D341Med (cell line): ENCODE data around the gene CNTN5.
"Not testable (repeated sequence)": the region's sequence is repeated elsewhere in the genome, so short reads cannot be mapped to it uniquely, and the experiment has no call there.

Source experiments
- DNase-seq: peaks from one replicate; pipeline ENCODE4 v3.0.0; 2012; ENCODE audit warnings: low spot score

The CNTN5 gene

DNA sequence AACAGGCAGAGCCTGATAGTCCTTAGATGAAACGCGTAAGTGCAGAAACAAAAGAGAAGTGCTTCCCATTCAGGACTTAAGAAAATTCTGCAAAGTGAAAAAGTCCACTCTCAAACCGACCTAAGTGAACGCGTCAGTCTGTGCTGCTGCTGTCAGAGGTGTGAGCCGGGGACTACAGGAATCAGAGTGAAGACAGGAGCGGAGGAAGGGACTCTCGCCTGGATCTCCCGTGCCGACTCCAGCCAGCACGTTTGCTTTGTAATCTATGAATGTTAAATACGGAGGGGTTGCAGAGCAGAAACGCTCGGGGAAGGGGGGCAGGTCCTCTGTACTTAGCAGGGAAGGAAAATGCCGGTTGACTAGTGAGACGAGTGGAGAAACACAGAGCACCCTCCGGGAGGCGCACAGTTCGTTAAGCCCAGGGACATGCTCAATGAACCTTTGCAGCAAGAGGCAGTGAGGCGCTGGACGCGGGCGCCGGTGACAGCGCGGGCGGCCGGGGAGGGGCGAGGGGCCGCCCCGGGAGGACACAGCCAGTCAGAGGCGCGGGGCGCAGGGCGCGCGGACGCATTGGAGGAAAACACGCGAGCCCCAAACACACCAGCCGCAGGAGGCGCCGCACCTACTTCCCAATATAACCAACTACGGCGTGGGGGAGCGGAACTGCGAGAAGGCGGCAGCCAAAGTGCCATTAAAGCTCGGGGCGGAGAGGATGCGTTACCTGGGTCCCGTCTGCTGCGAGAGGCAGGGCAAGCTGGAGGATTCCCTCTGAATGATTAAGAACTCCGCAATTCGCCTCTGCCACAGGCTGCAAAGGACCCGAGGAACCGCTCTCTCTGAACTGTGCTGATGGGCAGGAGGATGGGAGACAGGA, at the start of gene CNTN5:
CNTN5 (plus strand) TSS at position 598 of the 874 bp plus-strand sequence.
- peak; percentile 76 for DNase-seq

DNA sequence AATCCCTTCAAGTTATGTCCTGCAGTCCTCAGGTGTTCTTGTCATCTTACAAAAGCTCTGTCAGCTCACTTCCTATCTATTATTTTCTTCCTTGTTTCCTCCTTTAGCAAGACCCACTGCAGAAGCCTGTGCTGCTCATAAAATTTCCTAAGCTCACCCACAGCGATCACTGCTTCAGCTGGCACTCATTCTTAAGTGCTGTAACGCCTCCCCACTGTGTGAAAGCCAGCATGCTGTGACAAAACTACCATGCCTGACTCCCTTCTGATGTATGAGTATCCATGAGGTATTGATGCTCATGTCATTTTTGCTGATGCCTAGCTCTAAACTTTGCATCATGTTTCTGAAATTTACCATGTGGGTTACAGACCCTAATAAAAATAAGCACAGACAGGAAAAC, 41.5 kb upstream of the CNTN5 start:
- DNase-seq: no peak

- peak; percentile 26 for DNase-seq
Observed at GRCh38 chr11:99015634-99016454, 4.9 kb upstream of the CNTN5 start.

DNA sequence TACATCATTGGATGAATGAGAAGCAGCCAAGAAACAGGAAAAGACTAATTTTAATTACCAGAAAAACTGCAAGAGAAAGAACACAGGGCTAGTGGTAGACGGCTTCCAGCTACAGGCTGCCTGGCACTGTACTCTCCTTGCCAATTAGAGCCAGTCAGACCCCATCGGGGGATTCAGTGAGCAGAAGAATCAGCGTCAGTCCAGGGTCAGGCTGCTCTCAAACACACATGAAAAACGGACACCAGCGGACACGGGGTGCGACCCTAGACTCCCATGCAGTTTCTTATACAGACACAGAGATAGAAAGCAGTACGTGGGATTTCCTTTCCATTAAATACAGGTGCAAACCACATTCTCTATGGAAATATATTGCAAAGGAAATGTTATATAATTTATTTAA, 1.1 kb upstream of the CNTN5 start:
- no peak for DNase-seq

GRCh38 chr11:99037057-99037456, 16.3 kb downstream of the CNTN5 start:
- DNase-seq: no peak

GRCh38 chr11:99063331-99063730, 42.6 kb downstream of the CNTN5 start:
- DNase-seq: no peak

GRCh38 chr11:99065121-99065520, 44.4 kb downstream of the CNTN5 start:
- DNase-seq: no peak

DNA sequence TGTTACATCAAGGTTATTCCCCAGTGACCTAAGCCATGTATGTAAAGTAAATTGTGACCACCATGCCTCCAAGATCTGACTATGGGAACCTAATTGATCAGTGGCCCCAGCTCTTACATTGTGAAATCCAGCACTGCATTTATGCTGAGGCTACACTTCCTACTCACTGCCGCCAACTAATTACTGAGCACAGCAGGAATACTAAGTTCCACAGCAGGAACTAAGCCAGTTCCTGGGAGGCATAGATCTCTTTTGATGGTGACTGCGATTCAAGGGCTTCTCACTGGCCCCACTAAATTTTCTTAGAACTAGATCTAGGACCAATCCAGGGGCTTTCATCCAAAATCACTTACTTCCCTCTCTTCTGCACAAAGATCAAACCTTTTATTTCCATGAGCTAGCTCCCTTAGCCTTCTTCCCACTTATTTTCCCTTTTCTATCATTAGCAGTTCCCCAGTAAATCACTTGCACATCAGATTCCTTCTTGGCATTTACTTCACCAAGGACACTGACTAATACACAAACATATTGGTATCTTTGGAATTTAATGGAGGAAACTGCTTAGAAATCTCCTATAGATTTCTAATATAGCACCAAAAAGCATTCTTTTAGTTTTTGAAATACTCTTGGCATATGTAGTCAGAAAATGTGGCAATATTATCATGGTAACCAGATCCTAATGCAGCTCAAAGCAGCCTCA, 46.0 kb downstream of the CNTN5 start:
- no peak for DNase-seq

- DNase-seq: no peak
Observed at GRCh38 chr11:99068832-99069231, 48.1 kb downstream of the CNTN5 start.

DNA sequence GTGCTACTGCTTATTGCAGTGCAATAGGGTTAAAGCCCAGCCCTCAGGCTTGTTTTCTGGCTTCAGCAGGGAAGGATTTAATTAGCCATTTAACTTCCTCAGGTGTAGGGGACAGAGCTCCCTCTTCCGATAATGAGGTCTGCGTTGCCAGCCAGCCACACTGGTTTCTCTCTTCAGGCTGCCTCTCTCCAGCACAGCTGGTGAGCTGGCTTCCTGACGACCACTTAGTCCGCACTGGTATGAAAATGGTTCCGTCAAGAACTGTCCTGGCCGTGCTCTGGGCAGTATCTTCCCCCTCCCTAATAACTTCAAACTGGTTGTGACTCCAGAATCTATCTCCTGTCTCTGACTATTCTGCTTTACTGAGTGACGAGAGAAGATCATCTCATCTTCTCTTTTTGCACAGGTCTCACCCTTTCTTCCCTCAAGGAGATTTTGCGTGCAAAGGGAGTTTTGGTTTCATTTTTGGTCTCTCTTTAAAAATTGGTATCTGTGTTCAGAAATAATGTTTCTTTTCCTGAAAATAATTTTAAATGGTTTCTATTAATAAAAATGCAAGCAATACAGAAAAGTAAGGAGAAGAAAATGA, 49.2 kb downstream of the CNTN5 start:
- no peak for DNase-seq

- no peak for DNase-seq
Observed at GRCh38 chr11:99079576-99079975, 58.8 kb downstream of the CNTN5 start.

- DNase-seq: no peak
Observed at GRCh38 chr11:99080154-99080553, 59.4 kb downstream of the CNTN5 start.

- no peak for DNase-seq
Observed at GRCh38 chr11:99098258-99098657, 77.5 kb downstream of the CNTN5 start.

DNA sequence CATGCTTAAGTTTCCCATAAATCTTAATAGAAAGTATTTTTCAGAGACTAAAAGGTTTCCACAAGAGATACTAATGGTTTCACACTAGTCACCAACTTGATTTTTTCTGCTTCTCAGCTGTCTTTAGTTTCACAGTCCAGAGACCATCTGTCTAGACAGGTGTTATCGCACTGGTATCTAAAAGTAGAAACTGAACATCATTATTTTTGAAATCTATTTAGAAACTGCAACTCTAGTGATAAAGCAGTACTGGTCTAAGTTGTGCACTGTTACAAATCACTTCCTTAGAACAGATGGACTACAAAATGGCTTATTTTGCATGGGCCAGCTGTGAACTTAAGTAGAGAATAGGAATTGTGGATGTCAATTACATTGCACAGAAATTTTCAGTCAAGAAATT, 78.0 kb downstream of the CNTN5 start:
- DNase-seq: no peak

DNA sequence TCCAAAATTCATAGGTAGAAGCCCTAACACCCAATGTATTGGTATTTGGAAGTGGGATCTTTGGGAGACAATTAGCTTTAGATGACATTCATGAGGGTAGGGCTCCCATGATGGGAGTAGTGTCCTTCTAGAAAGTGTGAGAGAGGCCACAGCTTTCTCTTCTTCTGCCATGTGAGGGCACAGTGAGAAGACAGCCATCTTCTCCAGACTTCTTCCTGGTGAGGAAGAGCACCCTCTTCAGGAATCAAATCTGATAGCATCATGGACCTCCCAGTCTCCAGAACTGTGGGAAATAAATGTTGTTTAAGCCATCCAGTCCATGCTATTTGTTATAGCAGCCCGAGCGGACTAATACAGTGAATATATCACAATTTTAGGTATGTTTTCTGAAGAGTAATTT, 96.9 kb downstream of the CNTN5 start:
- DNase-seq: no peak

- not testable (repeated sequence) for DNase-seq
Observed at GRCh38 chr11:99133862-99134261, 113.1 kb downstream of the CNTN5 start.

DNA sequence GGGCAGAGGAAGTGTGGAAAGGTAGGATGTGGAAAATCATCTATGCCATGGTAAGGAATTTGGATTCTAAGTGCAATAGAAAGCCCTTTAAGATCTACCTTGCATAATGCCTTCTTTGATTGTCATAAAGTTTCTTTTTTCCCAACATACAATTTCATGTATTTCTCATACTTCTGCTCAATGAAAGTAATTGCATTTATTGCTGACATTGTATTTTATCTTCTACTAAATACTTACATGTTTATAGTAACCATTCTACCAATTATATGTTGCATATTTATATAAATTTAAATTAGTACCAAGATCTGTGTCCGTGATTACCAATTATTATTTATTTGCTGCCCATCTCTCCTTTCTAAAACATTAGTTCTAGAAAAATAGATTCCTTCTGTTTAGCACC, 114.8 kb downstream of the CNTN5 start:
- DNase-seq: no peak

GRCh38 chr11:99142237-99142636, 121.5 kb downstream of the CNTN5 start:
- DNase-seq: no peak

DNA sequence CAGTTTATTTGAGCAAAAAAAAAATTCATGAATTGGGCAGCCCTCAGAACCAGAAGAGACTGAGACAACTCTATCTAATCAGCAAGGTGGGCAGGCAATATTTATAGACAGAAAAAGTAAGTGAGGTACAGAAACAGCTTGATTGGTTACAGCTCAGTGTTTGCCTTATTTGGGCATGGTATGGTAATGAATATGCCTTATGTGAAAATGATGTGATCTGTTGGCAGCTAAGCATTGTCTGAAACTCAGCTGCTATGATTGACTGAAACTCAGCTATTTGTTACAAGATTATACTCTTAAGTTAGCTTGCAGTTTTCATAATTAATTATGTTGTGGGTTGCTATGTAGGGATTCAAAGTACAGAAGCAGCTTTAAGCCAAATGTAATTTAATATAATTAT, 127.6 kb downstream of the CNTN5 start:
- DNase-seq: no peak

- DNase-seq: no peak
Observed at GRCh38 chr11:99154277-99154676, 133.5 kb downstream of the CNTN5 start.

- DNase-seq: no peak
Observed at GRCh38 chr11:99160447-99160846, 139.7 kb downstream of the CNTN5 start.

DNA sequence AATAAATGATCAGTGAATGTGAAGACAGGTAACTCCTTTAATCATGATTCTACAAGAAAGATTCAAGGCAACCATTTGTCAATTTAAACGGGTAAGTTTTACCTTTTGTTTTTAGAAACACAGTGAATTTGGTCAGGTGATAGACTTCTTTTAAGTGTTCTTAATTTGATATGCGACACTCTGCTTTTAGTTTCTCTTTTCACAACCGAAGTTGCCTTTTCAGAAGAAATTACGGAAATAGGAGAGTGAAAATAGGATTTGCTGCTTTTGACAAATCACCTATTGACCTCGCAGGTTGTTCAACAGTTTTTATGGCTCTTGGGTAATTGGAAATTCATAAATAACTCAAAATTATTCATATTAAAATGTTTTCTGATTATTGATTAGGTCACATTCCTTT, 142.1 kb downstream of the CNTN5 start:
- no peak for DNase-seq
